ENCODE measurements around the gene EIF2S3B. TPM values are rescaled to one million over a fixed set of nuclear protein-coding genes. Genes with fewer than 3 reads are reported as not detected.
A peak's percentile ranks its signal among the peaks of the same experiment; 100 is the strongest.

EIF2S3B gene
- total RNA-seq, 2 experiments from 2014 or later, result 1.1 to 1.2 TPM

DNA sequence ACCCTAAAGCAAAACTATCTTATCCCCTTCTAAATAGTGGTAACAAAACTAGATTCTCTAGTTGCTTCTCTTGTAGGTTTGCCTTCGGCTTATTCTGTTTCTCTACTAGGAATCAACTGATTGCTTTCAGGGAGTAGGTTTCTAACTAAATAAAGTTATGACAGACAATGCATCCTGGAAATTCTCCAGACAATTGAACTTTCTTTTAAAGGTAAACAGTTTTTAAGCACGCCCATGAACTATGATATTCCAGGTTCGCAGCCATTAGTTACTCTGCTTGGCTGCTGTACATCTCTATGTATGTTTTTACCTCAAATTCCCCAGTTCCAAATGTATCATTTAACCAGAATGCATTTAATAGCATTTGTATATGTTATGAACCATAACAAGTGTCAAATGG lies 23.9 kb downstream of the EIF2S3B start:
- ATAC-seq (ENCODE audit: poor library complexity) (no peak), DNase-seq (no peak)
- Histone ChIP-seq H3K4me1 (ENCODE audit: insufficient read depth, low read length) (no peaks in the 10 kb centered on the region), H3K36me3 (ENCODE audit: insufficient read depth, low read length) (no peaks in the 10 kb centered on the region), H3K4me3 (ENCODE audit: low read length) (no peak overlapping the region), H3K27ac (ENCODE audit: low read depth in 1 of 2, low read length in 2 of 2) (no peak overlapping the region), H3K27me3 (ENCODE audit: control insufficient read depth in 1 of 2, insufficient read depth in 2 of 2, low read length in 2 of 2) (peaks cover 0 to 6% of the 10 kb centered on the region in 2 experiments), H3K9me3 (ENCODE audit: control insufficient read depth in 1 of 2, insufficient read depth in 1 of 2, low read length in 2 of 2) (no peaks in the 10 kb centered on the region)
- ChIA-PET CTCF (no interaction called here), POLR2A (no interaction called here)
- no peaks in the 10 kb centered on the region for H3K4me1 Mint-ChIP-seq (ENCODE audit: low read depth)
- no peaks in the 10 kb centered on the region for H3K9me3 Mint-ChIP-seq
- intact Hi-C loops (cut with DNase I, micrococcal nuclease), result no loop called here
- H3K27ac Mint-ChIP-seq, result no peak overlapping the region
- H3K27me3 Mint-ChIP-seq, result no peaks in the 10 kb centered on the region
- H3K4me3 Mint-ChIP-seq, result no peak overlapping the region
- H3K36me3 Mint-ChIP-seq (ENCODE audit: low read depth), result no peaks in the 10 kb centered on the region
- TF ChIP-seq, protein P1, sequence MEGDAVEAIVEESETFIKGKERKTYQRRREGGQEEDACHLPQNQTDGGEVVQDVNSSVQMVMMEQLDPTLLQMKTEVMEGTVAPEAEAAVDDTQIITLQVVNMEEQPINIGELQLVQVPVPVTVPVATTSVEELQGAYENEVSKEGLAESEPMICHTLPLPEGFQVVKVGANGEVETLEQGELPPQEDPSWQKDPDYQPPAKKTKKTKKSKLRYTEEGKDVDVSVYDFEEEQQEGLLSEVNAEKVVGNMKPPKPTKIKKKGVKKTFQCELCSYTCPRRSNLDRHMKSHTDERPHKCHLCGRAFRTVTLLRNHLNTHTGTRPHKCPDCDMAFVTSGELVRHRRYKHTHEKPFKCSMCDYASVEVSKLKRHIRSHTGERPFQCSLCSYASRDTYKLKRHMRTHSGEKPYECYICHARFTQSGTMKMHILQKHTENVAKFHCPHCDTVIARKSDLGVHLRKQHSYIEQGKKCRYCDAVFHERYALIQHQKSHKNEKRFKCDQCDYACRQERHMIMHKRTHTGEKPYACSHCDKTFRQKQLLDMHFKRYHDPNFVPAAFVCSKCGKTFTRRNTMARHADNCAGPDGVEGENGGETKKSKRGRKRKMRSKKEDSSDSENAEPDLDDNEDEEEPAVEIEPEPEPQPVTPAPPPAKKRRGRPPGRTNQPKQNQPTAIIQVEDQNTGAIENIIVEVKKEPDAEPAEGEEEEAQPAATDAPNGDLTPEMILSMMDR (IDR thresholded peaks at IDR 0.05), result no peak

DNA sequence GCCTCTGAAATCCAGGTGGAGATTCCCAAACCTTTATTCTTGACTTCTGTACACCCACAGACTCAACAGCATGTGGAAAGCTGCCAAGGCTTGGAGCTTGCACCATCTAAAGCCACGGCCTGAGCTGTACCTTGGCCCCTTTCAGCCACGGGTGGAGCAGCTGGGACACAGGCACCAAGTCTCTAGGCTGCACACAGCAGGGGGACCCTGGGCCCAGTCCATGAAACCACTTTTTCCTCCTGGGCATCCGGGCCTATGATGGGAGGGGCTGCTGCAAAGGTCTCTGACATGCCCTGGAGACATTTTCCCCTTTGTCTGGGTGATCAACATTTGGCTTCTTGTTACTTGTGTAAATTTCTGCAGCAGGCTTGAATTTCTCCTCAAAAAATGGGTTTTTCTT lies 32.0 kb downstream of the EIF2S3B start:
- DNase-seq, result no peak
- no peak overlapping the region for H3K27ac ChIP-seq (ENCODE audit: low read depth in 1 of 2, low read length in 2 of 2)
- POLR2A ChIA-PET, result interaction anchor here (0.6 kb wide), 1 partner anchor 1624 kb away, joined by 3 read pairs; no protein-coding TSS in a partner anchor
- no peaks in the 10 kb centered on the region for H3K9me3 ChIP-seq (ENCODE audit: control insufficient read depth in 1 of 2, insufficient read depth in 1 of 2, low read length in 2 of 2)
- TF ChIP-seq, protein P1 (IDR thresholded peaks at IDR 0.05), result no peak
- no peaks in the 10 kb centered on the region for H3K36me3 ChIP-seq (ENCODE audit: insufficient read depth, low read length)
- no peaks in the 10 kb centered on the region for H3K27me3 ChIP-seq (ENCODE audit: control insufficient read depth in 1 of 2, insufficient read depth in 2 of 2, low read length in 2 of 2)
- no peak for ATAC-seq (ENCODE audit: poor library complexity)
- H3K4me1 ChIP-seq (ENCODE audit: insufficient read depth, low read length), result no peaks in the 10 kb centered on the region
- no peaks in the 10 kb centered on the region for H3K4me1 Mint-ChIP-seq (ENCODE audit: low read depth)
- CTCF ChIA-PET, result no interaction called here
- no peak overlapping the region for H3K4me3 Mint-ChIP-seq
- H3K27ac Mint-ChIP-seq, result no peak overlapping the region
- intact Hi-C loops (cut with DNase I, micrococcal nuclease), result no loop called here
- no peaks in the 10 kb centered on the region for H3K27me3 Mint-ChIP-seq
- H3K9me3 Mint-ChIP-seq, result no peaks in the 10 kb centered on the region
- no peak overlapping the region for H3K4me3 ChIP-seq (ENCODE audit: low read length)
- H3K36me3 Mint-ChIP-seq (ENCODE audit: low read depth), result no peaks in the 10 kb centered on the region

DNA sequence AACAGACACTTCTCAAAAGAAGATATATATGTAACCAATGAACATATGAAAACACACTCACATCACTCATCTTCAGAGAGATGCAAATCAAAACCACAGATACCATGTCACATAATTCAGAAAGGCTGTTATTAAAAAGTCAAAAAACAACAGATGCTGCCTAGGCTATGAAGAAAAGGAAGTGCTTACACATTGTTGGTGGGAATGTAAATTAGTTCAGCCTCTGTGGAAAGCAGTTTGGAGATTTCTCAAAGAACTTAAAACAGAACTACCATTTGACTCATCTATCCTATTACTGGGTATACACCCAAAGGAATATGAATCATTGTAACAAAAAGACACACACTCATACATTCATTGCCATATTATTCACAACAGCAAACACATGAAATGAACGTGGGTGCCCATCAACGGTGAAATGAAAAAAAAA lies 35.1 kb downstream of the EIF2S3B start:
- ATAC-seq (ENCODE audit: poor library complexity) (no peak), DNase-seq (peak in 1 of 14 experiments; percentile 24)
- POLR2A ChIA-PET, result interaction anchor here (0.6 kb wide), 1 partner anchor 159 kb away, joined by 3 read pairs; no protein-coding TSS in a partner anchor
- Histone ChIP-seq H3K4me3 (ENCODE audit: low read length) (no peak overlapping the region), H3K27me3 (ENCODE audit: control insufficient read depth in 1 of 2, insufficient read depth in 2 of 2, low read length in 2 of 2) (no peaks in the 10 kb centered on the region), H3K27ac (ENCODE audit: low read depth in 1 of 2, low read length in 2 of 2) (no peak overlapping the region), H3K36me3 (ENCODE audit: insufficient read depth, low read length) (no peaks in the 10 kb centered on the region), H3K9me3 (ENCODE audit: control insufficient read depth in 1 of 2, insufficient read depth in 1 of 2, low read length in 2 of 2) (no peaks in the 10 kb centered on the region), H3K4me1 (ENCODE audit: insufficient read depth, low read length) (no peaks in the 10 kb centered on the region)
- Mint-ChIP-seq H3K9me3 (no peaks in the 10 kb centered on the region), H3K4me3 (no peak overlapping the region), H3K36me3 (ENCODE audit: low read depth) (no peaks in the 10 kb centered on the region), H3K27me3 (no peaks in the 10 kb centered on the region), H3K4me1 (ENCODE audit: low read depth) (no peaks in the 10 kb centered on the region), H3K27ac (no peak overlapping the region)
- CTCF ChIA-PET, result interaction anchor here (0.7 kb wide), 1 partner anchor 1166 kb away, joined by 3 read pairs; no protein-coding TSS in a partner anchor
- TF ChIP-seq, protein P1 (IDR thresholded peaks at IDR 0.05), result no peak
- intact Hi-C loops (cut with DNase I, micrococcal nuclease), result no loop called here
